Measurements from ENCODE around the gene EFCAB10. TPM values are rescaled to one million over a fixed set of nuclear protein-coding genes. Genes with fewer than 3 reads are reported as not detected.

Gene EFCAB10, protein sequence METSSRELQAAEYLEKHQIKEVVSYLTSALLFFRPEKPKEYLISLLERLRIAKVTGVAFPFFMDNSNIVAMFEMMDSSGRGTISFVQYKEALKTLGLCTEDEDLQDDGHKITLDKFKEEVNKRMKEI
- 2.4 to 3.4 TPM (median 2.8 TPM) in 5 replicates for total RNA-seq (2022; extraction: Qiagen RNA extraction)

DNA sequence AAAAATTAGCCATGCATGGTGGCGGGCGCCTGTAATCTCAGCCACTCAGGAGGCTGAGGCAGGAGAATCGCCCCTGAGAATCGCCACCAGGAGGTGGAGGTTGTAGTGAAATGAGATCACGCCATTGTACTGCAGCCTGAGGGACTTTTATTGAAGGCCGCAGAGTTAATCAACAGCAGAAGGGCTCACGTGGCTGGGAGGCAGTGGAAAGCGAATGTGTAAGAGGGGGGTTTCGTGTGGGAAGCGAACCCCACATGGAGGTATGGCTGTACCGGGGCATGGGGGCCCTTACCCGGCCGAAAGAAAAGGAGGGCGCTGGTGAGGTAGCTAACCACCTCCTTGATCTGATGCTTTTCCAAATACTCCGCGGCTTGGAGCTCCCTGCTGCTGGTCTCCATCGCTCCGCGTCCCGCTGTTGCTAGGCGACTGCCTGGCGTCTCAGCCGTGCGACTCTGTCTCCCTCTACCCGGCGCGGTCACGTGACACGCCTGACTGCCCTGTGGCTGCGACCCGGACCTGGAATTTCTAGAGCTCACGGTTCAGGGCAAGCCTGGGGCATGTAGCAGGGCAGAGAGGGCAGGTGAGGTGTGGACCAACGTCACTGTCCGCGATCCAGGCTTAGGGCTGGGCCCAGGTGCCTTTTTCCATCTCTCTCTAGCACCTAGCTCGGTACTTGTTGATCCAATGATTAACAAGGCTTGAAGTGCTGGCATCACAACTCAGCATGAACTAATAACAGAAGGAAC lies at the start of gene EFCAB10:
EFCAB10 (minus strand) TSS at position 428 of the 746 bp plus-strand sequence; CDS start at position 398, 30 bp downstream.

DNA sequence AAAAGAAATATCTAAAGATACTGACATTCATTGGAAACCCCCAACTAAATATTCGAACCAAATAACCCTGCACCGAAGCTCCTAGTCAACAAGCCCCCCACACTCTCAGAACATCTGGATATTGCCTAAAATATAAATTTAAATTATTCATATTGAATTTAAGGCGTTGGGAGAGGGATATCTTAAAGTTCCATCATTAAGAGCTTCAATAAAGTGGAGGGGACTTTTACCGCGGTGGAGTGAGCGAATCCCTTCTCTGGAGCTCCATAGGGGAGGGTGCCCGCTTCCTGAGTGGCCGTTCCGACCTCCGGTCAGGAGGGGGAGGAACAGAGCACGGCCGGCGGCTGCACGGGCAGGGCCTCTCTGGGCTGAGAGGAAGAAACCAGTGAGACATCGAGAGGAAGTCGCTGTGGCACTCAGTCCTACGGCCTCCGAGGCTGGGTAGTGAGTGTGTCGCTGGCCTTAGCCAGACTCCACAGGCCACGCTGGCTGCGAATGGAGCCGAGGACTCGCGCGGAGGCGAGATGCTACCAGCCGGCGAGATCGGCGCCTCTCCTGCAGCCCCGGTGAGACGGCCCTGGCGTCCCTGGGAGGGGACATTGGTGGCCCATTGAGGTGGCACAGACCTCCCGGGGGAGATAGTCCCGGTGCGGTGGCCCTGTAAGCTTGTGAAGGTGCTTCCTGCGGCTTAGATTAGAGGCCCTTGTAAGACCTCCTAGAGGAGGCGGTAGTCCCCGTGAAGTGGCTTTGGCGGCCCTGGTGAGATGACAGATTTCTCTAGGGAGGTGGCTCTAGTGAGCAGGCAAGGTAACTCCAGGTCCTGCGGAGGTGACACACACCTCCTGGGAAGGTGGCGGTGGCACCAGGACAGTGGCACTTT lies 49.3 kb downstream of the EFCAB10 start, which contains the start of gene RINT1:
RINT1 (plus strand) TSS at position 410 of the 880 bp plus-strand sequence; CDS start at position 525, 115 bp downstream.

DNA sequence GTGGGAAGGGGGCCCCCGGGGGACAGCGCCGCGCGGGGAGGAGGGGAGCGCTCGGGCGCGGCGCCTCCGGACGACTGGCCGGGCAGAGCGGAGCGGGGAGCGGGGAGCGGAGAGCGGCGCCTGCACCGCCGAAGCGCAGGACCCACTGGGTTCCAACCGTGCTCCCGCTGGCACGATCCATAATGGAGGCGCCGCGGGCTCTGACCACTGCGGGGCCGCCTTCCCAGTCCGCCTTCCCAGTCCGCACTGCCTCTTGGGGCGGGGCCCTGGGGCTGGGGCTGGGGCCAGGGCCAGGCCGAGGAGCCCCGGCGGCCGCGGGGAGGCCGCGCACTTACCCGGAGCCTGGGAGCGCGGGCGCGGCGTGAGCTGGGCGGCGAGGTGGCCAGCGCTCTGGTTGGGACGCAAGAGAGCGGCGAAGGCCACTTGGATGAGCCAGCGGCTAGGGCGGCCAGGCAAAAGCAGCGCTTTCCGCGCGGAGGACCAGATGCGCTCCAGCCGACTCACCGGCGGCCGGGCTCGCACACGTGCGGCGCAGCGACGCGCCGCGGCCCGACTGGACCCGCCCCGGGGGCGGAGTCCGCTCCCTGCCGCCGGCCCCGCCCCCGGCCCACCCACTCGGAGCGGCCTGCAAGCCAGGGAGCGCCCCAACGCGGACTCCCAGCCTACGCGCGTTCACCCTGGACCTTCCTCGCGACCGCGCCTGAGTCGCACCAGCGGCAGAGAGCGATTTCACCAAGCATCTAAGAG lies 59.4 kb downstream of the EFCAB10 start, which contains the start of gene PUS7:
PUS7 (minus strand) TSS at position 555 of the 747 bp plus-strand sequence. CDS start 13,759 bp downstream, outside the sequence.

Other genes with a start within 250 kb of the EFCAB10 start
- gene SRPK2, start 192.6 kb downstream of the EFCAB10 start, total RNA-seq (2022; extraction: Qiagen RNA extraction) = 31.4 to 43.6 TPM (median 41.0 TPM) in 5 replicates
- 25.4 to 30.8 TPM (median 28.2 TPM) in 5 replicates for gene PUS7, start 59.2 kb downstream of the EFCAB10 start, total RNA-seq (2022; extraction: Qiagen RNA extraction)
- 12.6 to 15.6 TPM (median 14.5 TPM) in 5 replicates for gene RINT1, start 49.3 kb downstream of the EFCAB10 start, total RNA-seq (2022; extraction: Qiagen RNA extraction)